SKM-1 treated with dmso at 0.1 percent for 144 hours (cell line): ENCODE data around the gene RUBCNL.
"Not testable (repeated sequence)": the region's sequence is repeated elsewhere in the genome, so short reads cannot be mapped to it uniquely, and the experiment has no call there.

Source experiments
- DNase-seq: peaks from one replicate; lab custom pipeline; 2025; ENCODE audit not compliant: unreplicated experiment; lab: John Stamatoyannopoulos, UW

Gene RUBCNL

GRCh38 chr13:46374710-46375109, 12.3 kb downstream of the RUBCNL start:
- DNase-seq = peak; percentile 92

- DNase-seq = no peak
These were observed 13.4 kb downstream of the RUBCNL start for GRCh38 chr13:46373623-46374022.

DNA sequence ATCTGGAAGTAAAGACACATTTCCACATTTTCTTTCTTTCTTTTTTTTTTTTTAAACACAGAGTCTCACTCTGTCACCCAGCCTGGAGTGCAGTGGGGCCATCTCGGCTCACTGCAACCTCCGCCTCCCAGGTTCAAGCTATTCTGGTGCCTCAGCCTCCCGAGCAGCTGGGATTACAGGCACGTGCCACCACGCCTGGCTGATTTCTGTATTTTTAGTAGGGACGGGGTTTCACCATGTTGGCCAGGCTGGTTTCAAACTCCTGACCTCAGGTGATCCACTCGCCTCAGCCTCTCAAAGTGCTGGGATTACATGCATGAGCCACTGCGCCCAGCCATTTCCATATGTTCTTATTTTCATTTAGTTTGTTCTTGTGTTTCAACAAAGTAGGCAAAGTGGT, 14.1 kb downstream of the RUBCNL start:
- DNase-seq = not testable (repeated sequence)

GRCh38 chr13:46372071-46372470, 15.0 kb downstream of the RUBCNL start:
- no peak for DNase-seq

- DNase-seq = no peak
These were observed 17.4 kb downstream of the RUBCNL start for GRCh38 chr13:46369506-46370277.

GRCh38 chr13:46367617-46368327, 19.3 kb downstream of the RUBCNL start:
- no peak for DNase-seq

DNA sequence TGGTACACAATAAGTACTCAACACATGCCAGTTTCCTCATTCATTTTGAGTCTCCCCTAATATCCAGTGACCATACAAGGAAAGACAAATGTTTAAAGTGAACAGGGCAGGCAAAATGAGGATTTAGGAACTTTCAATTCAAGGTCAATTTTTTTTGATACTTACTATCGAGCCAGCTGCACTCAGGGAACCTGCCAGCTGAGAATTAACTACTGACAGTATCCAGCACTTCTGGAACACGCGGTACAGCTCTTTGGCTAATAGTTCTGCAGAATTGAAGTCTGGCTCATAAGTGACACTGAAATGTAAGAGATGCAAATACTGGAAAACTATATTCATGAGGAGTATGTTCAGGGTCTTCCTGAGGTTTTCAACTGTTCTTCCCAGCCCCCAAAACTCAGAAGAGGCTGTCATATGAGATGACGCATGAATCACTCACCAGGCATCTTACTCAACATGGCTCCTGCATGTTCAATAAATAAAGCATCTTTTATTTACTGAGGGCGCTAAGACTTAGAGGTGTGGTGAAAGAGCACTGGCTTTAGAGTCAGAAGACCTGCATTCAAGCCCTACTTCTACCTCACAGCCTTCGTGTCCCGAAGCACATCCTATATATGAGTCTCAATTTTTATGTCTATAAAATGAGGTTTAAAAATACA, 25.6 kb downstream of the RUBCNL start:
- no peak for DNase-seq

DNA sequence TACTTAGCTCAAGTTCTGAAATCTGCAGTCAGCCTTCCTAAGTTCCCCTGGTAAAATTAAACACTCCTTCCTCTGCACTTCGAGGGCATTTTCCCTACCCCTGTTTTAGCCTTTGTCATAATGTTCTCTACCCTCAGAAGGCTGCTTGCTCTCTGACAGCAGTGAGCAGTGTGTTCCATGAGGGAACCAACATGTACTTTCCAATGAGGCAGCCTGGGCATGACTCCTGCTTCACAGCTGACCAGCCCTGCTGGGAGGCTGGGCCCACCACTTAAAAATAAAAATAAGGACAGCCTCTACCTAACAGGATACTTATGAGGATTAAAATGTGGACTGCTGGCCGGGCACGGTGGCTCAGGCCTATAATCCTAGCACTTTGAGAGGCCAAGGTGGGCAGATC, 26.4 kb downstream of the RUBCNL start:
- DNase-seq = no peak

- no peak for DNase-seq
These were observed 27.3 kb downstream of the RUBCNL start for GRCh38 chr13:46359714-46360113.

GRCh38 chr13:46355901-46356590, 31.0 kb downstream of the RUBCNL start:
- no peak for DNase-seq

- DNase-seq = no peak
These were observed 32.0 kb downstream of the RUBCNL start for GRCh38 chr13:46355088-46355468.

DNA sequence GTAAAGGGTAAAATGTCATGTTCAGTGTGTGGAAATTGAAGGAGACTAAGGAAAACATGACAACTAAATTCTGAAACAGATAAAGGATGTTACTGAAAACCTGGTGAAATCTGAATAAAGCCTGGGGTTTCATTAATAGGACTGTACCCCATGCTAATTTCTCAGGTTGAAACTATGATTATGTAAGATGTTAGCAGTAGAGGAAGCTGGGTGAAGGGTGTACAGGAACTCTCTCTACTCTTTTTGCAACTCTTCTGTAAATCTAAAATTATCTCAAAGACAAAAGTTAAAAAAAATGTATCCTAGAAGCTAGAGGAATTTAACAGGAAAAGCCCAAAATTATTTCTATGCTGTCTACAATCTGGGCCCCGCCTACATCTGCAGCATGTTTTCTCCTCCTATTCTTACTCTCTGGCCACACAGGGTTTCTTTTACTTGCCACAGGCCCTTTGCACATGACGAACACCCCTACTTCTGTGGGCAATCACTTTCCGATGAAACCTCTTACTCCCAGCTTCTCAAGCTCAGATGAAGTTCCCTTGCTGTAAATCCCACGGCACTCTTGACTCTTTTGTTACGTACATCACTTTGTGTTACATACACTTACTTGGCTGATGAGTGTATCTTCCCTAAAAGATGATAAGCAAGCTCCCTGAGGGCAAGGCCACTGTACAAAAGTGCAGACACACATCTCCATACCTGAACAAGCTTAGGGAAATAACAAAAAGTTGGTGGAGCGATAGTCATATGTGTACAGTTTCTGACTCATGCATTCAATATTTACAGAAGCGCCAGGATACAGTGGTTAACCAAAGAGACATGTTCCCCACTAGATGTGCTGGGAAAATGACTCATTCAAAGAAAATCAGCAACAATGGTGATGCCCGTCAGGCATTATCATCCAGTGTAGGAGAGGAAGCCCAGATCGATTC, 32.6 kb downstream of the RUBCNL start:
- peak; percentile 15 for DNase-seq

- DNase-seq = peak; percentile 34
These were observed 34.2 kb downstream of the RUBCNL start for GRCh38 chr13:46352805-46353204.

DNA sequence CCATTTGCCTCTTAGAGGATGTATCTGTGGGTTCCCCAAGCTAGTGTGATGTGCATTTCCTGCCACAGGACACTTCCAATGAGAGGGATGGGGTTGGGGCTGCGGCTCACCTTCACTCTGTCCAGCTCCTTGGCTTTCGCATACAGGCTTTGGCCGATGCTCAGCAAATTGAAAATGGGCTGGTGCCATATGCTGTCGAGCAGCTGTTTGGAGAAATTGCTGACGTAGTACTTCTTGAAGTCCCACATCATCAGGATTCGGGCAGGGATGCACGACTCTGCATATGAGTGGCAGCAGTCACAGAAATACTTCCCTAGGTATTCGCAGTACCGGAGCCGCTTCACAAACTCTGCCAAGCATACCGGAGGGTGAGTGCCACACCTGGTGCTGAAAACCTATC, 37.0 kb downstream of the RUBCNL start:
- no peak for DNase-seq

DNA sequence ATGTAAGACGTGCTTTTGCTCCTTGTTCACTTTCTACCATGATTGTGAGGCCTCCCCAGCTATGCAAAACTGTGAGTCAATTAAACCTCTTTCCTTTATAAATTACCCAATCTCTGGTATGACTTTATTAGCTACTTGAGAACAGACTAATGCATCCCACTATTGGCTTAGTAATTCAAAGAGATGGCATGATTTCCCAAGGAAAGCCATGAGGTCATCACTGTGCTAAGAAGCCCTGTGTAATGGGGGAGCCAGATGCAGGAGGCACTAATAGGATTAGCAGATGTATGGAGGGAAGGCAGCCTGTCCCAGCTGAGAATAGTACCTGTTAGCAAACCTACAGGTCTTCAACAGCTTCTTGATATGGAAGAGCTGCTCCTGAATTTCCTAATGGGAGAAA, 38.1 kb downstream of the RUBCNL start:
- no peak for DNase-seq

GRCh38 chr13:46347277-46347676, 39.8 kb downstream of the RUBCNL start:
- DNase-seq = no peak

- no peak for DNase-seq
These were observed 41.2 kb downstream of the RUBCNL start for GRCh38 chr13:46345866-46346265.

DNA sequence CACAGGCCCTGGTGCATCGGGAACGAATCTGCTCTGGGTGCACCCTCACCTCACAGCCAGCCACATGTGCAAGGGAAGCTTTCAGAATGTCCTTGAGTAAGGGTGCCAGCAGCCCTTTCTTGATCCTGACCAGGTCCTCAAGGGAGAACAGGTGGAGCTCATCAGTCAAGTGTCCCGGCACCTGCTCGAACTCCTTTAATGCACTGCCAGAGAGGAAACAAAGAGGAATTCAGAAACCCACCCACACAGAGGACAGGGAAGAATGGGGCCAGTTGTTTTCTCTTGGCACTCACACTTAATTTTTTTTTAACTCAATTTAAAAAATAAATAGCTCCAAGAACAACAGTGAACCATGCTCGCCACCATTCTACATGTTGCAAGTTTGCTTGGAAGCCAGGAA, 41.7 kb downstream of the RUBCNL start:
- no peak for DNase-seq

DNA sequence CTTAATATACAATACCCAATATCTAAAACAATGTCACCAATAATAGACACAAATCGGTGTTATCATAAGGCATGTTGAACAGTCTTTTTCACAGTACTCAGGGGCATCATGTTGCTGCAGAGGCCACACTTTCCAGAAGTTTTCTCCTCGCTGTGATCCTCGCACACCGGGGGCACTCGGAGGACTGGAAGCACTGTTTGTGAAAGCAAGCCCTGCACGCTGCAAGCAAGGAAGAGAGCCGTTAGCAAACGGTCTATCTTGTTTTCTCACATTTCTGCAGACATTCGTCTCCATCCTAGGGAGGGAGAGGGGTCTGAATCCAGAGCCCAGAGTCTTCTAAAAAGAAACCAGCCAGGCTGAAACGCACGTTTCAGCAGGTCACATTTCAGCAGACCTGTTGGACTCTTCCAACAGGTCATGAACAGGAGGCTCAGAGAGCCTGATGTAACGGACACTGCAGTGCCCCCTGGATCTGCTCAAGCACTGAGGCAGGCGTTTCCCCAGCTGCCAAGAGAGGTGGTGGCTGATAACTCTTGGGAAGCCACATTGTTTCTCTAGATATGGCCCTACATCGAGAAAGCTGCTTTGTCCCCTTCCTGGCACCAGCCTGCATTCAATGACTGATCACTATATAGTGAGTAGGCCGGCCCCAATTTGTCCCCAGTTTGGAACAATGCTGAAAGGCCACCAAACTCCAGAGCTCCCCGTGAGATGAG, 43.6 kb downstream of the RUBCNL start:
- DNase-seq = no peak

- DNase-seq = no peak
These were observed 44.5 kb downstream of the RUBCNL start for GRCh38 chr13:46342538-46342937.
